Activated naive CD4-positive, alpha-beta T cell treated with anti-CD3 and anti-CD28 coated beads, Interleukin-2, amount 50 U/mL, for 16 hours (primary cell): ENCODE measurements around the gene IRF4.
"Not testable (repeated sequence)": the region's sequence is repeated elsewhere in the genome, so short reads cannot be mapped to it uniquely, and the experiment has no call there.

ENCODE experiments used
- DNase-seq: peaks from one replicate; pipeline ENCODE4 v3.0.0-alpha.2; 2020

Gene IRF4

DNA sequence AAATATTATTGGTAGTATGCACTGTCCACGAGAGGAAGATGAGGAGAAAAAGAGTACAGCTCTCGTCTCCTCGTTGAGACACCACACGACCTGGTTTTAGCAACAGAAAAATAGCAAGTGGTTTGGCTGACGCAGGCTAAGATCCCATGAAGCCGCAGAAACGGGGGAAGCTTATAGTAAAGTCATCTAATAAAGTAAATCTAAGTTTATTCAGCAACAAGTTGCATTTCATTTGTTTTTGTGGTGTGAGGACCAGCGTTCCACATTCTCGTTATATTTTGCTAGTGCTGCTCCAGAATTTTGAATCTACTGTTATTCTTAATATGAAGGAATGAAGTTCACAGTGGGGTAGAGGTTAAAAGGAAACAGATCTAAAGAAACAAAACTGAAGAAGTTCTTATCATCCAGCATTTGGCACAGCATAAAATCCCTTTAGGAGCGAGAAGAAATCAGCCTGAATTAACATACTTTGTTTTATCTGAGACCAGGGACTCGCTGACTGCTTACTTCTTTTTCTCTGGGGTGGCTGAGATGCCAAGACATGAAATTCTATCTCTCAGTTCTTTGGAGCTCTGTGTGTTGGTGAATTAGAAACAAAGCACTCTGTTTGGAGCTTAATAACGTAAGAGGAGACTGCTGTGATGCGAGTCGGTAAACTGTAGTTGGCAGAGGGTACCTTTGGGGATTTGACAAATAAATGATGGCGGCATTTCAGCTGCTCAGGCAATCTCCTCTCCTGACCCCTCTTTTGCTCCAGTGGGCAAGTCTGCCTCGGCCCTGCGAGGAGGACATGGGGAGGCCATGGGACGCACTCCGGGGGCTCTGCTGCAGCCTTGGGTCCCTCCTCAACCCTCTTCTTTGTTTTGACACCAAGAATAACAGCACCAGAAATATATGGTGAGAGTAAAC is 24.9 kb upstream of the IRF4 start:
- DNase-seq, result no peak

- no peak for DNase-seq
These were observed 24.2 kb upstream of the IRF4 start for GRCh38 chr6:367298-367794.

- DNase-seq, result no peak
These were observed 23.5 kb upstream of the IRF4 start for GRCh38 chr6:367891-368630.

DNA sequence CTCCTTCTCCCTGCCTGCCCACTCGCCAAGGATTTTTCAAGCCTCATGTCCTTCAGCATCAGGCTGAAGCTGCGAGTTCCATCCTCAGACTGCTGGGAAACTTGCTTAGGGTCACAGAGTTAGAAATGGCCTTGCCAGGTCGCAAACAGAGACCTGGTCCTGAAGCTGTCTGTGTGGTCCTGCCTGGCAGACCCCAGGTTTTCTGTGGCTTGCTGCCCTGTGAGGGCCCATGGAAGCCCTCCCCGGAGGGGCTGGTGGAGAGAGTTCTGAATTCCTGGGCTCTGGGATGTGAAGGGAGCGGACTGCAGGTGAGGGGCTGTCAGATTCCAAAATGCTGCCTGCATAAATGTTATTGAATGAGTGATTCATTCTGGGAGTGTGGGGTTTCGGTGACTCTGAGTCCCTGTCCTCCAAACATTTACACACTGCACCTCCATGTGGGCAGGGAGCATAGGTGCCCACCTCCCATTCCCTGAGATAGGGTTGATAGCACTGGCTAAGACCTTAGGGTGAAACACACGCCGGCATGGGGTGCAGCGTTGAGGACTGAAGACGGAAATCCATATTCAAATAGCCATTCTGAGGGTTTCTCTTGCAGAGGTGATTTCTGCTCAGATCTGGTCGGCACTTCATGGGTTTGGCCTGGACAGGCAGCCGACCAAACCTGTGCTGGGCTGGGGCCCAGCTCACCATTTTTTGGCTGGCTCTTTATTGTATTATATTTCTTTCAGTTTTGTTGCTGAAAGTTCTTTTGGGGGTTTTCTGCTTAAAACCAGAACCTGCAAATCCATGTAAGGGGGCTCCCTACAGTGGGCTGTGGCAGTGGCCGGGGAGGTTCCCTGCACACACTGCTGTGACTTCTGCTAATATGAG is 21.8 kb upstream of the IRF4 start:
- DNase-seq, result no peak

DNA sequence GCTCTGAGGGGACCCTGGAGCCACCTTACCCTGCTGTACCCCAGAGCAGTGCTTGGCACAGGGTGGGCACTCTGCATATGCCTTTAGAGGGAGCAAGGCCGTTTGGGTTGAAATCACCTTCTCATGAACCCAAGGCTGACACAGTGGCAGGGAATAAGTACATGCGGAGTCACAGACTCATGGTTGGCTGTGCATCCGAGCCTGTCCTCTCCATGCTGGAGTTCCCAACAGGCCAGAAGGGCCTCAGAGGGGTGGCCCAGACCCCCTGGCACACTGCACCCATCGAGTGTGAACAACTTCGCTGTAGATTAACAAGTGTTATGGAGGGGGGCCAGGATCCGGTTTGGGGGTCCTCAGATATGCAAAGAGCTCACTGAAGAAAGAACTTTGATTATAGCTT is 21.0 kb upstream of the IRF4 start:
- no peak for DNase-seq

DNA sequence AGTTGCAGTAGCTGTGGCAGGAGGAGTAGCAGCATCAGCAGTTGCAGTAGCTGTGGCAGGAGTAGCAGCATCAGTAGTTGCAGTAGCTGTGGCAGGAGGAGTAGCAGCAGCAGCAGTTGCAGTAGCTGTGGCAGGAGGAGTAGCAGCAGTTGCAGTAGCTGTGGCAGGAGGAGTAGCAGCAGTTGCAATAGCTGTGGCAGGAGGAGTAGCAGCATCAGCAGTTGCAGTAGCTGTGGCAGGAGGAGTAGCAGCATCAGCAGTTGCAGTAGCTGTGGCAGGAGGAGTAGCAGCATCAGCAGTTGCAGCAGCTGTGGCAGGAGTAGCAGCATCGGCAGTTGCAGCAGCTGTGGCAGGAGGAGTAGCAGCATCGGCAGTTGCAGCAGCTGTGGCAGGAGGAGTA is 19.7 kb upstream of the IRF4 start:
- not testable (repeated sequence) for DNase-seq

GRCh38 chr6:372336-372911 is 19.1 kb upstream of the IRF4 start:
- no peak for DNase-seq

- no peak for DNase-seq
These were observed 18.5 kb upstream of the IRF4 start for GRCh38 chr6:373031-373430.

DNA sequence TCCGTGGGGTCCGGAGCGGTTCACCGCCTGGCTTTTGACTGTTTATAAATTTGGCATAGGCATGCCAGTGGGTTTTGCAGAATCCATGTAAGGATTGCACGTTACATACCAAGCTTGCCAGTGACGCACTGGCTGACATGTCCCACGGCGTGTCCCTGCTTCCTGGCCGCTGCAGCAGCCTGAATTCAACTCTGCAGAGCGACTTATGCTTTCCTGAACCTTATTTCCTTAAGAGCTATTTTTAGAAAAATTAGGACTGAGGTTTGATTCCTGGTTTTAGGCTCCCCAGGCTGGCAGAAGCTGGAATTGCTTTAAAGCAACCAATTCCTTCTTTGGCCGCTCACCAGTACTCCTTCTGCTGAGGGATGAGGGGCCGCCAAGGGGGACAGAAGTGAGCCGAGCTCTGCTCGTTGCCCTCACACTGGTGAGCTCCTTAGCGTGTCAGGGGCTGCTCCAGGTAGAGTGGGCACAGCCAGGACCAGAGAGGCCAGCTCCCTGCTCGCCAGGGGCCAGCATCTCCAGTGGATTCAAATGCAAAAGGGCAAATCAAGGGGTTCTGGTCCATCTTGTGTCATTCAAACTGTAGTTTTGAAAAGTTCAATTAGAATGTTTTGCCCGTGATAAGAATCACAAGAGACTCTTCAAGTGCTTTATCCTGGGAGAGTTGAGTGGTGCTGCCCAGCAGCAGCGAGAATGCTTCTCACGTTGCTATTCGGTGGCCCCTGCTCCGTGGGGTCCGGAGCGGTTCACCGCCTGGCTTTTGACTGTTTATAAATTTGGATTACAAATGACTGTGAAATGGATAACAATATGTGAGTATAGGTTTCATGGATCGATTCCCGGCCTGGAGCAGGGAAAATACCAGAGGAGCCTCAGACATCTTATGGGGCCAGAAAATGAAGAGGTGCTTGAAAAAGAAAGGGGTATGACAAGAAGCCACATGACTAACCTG is 17.5 kb upstream of the IRF4 start:
- DNase-seq, result no peak

DNA sequence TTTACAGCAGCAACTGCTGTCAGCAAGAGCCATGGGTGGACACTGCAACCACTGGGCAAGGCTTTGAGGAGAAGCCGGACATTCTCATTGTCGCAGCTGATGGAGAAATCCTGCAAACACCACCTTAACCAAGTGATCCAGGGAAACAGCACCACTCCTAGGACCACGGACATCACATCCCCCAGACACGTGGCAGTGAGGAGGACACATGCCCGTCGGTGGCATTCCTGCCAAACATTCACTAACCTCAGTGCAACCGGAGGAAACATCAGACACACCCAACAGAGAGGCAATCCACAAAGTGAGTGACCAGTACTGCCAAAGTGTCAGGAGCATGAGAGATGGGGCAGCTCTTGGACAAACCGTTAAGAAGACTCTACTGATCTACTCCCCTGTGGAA is 16.6 kb upstream of the IRF4 start:
- no peak for DNase-seq

DNA sequence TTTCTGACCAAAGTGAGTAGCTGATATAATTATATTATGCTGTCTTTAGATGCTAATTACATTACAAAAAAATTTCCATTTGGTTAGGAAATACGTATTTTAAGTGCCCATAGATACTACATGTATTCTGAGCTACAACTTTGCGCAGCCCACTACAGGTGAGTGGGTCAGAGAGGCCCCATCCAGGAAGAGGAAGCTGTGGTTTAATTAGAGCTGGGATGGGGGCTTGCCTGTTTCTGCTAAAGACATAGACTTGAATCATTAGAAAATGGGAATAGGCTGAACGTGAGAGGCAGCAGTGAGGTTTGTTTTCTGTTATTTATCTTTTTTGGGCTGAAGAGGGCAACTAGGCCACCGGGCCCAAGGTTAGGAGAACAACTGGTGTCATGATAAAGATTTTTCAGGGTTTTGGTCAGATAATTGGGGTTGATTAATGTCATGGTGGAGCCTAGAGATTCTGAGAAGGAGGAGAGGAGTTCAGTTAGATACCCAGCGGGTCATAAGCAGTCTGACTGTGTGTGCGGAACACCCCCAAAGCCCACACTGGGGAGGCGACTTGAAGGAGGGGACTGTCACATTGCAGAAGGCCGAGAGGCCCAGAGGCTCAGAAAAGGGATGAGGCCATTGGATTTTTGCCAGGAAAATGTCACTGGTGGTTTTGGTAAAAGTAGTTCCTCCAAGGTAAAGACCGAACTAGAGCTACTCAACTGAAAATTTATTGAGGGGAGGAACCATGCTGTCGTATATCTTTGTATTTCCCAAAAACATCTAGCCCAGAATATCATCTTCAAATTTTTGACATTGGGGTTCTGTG is 14.5 kb upstream of the IRF4 start:
- DNase-seq, result no peak

- not testable (repeated sequence) for DNase-seq
These were observed 13.9 kb upstream of the IRF4 start for GRCh38 chr6:377641-378020.

DNA sequence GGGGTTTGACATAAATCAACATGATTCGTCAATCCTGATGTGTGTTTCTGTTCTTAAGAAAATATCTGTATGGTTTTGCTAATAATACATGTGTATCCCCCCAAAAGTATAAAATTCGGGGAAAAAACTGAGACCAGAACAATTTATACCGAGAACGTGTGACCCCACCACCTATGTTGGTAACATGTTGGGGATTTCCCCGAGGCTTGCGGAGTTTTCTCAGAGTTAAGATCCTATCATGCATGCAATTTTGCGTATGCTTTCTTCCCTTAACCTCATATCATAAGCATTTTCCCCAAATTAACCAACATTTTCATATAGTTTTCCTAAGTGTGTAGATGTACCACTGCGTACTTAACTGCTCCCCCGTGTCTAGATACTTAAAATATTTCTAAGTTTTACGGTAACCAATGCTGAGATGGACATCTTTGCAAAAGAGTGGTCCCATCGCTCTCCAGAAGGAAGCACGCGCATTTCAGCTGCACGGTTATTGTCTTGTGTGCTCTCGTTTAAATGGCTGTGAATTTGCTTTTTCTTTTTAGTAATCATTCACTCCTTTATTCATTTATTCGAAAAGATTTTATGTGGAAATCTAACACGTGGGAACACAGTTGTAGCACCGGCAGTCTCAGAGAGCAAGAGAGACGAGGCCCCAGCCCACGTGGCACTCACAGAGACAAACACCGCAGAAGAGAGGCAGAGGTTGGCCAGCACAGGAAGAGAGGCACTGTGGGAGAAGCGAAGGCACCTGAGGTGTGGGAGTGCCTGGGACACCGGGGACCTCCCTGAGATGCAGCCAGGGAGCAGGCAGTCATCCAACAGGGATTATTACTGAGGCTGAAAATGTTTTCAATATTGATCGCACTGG is 13.2 kb upstream of the IRF4 start:
- no peak for DNase-seq

DNA sequence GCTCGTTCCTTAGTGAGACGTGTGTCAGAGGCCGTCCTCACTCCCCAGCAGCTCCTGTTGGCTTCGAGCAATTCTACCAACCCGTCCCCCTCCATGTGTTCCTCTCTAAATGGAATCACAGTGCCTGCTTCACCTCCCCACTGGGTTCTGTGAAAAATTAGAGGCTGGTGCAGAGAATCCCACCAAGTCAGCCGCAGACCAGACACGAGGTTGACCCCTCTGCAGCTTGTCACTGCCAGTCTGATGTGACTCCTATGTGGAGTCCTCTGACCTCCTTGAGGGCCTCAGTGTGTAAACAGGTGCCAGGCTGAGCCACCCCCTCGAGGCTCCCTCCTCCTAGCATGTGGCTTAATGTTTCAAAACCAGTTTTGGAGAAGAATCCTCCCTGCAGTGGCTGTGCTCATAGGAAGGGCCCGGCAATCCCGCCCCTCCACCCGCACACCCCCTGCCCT is 12.6 kb upstream of the IRF4 start:
- no peak for DNase-seq

DNA sequence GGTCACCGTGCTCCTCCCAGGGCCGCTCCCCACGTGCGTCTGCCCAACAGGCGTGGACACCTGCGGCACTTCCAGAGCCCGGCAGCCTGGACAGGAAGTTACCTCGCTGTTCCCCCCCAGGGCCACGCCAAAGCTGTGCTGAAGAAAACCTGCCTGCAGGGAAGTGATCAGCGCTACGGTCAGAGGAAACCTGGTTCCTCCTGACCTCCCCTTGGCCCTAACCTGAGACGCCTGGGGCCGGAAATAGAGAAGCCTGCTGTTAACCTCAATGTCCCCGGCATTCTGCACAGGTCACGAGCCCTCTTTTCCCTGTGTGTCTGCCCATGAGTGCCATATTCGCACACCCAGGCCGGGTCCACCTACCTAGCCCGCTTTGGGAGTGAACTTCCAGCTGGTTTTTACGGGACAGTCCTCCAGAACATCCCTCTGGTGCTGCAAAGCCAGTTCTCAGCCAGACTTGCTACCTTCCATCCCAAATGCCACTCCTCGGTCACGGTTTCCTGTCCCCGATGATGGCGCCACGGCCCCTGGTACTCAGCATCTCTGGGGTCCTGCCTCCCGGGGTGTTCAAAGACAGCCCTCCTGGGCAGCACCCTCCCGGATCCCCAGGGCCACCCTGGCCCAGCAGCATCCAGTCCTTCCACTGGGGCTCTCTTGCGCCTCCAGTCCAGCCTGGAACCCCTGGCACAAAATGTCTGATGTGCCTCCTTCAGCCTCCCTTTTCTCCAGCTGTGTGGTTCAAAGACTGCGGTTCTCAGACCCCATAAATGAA is 12.0 kb upstream of the IRF4 start:
- DNase-seq, result no peak

DNA sequence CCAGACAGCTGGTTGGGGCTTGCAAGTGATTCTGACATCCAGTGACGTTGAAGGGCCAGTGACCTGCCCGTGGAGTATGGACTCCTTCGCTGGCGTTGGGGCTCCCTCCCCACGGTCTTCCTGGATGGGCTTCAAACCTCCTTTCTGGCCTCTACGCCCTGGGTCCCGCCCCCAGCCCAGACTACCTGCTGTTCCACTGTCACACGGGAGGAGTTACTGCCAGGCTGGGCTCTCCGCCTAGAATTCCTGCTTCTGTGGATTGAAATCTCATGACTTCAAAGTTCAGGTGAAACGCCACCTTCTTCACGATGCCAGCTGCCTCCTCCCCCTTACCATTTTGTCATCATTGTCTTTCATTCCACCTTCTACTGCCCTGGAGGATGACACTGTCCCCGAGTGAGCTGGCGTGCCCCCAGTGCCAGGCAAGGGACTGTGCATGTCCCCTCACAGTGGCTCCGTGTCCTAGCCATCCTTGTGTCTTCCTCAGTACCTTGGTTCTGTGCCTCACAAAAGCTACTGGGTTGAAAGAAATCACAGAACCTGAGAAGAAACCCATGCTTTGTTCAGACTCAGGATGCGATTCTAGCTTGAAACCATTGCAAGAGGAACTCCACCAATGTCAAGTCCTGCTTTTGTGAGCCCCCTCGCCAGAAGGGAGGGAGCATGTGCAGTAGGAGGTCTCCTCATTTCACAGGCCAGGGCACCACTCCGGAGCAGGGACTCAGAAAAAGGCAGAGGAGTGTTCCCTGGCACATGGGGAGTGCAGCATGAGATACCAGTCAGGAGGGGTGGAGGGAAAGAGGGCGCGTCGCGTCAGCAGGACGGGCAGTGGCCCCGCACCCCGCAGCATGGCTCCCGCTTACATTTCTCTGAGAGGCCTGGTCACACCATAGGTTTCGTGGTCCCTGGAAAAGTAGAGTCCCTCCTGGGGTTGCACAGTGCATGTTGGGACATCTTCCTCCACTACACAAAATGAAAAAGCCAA is 11.0 kb upstream of the IRF4 start:
- DNase-seq, result no peak

GRCh38 chr6:381742-382461 is 9.7 kb upstream of the IRF4 start:
- DNase-seq, result no peak
